Measurements from ENCODE around the gene STAM2.
"Not testable (repeated sequence)": the region's sequence is repeated elsewhere in the genome, so short reads cannot be mapped to it uniquely, and the experiment has no call there.

- TF ChIP-seq CTCF, POLR2A (IDR thresholded peaks at IDR 0.05): not testable (repeated sequence)
Measured at GRCh38 chr2:152167470-152167869, 8.1 kb downstream of the STAM2 start.

Data from esophagus squamous epithelium (tissue), 4 donors.